ENCODE data around the gene ZNF682. TPM values are rescaled to one million over a fixed set of nuclear protein-coding genes. Genes with fewer than 3 reads are reported as not detected.

ZNF682 gene
- total RNA-seq, 1 experiment from 2014 or later, result not detected

GRCh38 chr19:20028611-20029010 lies 10.7 kb downstream of the ZNF682 start:
- BruUV-seq (replicated peaks), result no TSS peak
- POLR2A ChIA-PET, result no interaction called here
- no peaks in the 10 kb centered on the region for H3K79me2 ChIP-seq (ENCODE audit: insufficient read depth, low read length)
- no peaks in the 10 kb centered on the region for H4K20me1 ChIP-seq (ENCODE audit: insufficient read depth)
- no peak overlapping the region for H3K27ac ChIP-seq (ENCODE audit: low read depth, low read length)
- H3K9ac ChIP-seq (ENCODE audit: low read length), result no peak overlapping the region
- peaks cover 6 to 14% of the 10 kb centered on the region in 2 experiments; a peak in 2 of 4 replicates for H3K9me3 ChIP-seq (ENCODE audit: control insufficient read depth in 1 of 2, insufficient read depth in 1 of 2, low read depth in 1 of 2, low read length in 2 of 2)
- intact Hi-C loops (cut with micrococcal nuclease), result no loop called here
- DNase-seq (ENCODE audit: low read depth, low spot score) (no peak), ATAC-seq (no peak)
- no peaks in the 10 kb centered on the region for H3K4me1 ChIP-seq (ENCODE audit: control insufficient read depth in 1 of 2, insufficient read depth in 2 of 2, low read length in 2 of 2)
- no peaks in the 10 kb centered on the region for H3K27me3 ChIP-seq (ENCODE audit: insufficient read depth, low read length)
- TF ChIP-seq EZH2phosphoT487 (IDR thresholded peaks at IDR 0.05; ENCODE audit: borderline replicate concordance) (no peak), MAX (IDR thresholded peaks at IDR 0.05) (no peak), ELF1 (IDR thresholded peaks at IDR 0.05; ENCODE audit: borderline replicate concordance, low read depth) (no peak), ZNF274 (IDR thresholded peaks at IDR 0.05; ENCODE audit: low read depth, low read length) (no peak), SRF (IDR thresholded peaks at IDR 0.05; ENCODE audit: low read depth) (no peak), CTCF (IDR thresholded peaks at IDR 0.05 in 2 of 3, conservative IDR thresholded peaks at IDR 0.05 in 1 of 3; ENCODE audit: borderline replicate concordance in 1 of 3, insufficient read depth in 1 of 3, low read depth in 2 of 3, low read length in 2 of 3) (no peak), EZH2 (IDR thresholded peaks at IDR 0.05) (no peak), JUND (IDR thresholded peaks at IDR 0.05) (no peak), POLR2AphosphoS5 (IDR thresholded peaks at IDR 0.05; ENCODE audit: low read depth, low read length) (no peak), POLR2A (IDR thresholded peaks at IDR 0.05; ENCODE audit: borderline replicate concordance, extremely low read depth, insufficient read depth, insufficient read length) (no peak), RAD21 (IDR thresholded peaks at IDR 0.05; ENCODE audit: low read depth) (no peak)
- TF ChIP-seq, protein P1, sequence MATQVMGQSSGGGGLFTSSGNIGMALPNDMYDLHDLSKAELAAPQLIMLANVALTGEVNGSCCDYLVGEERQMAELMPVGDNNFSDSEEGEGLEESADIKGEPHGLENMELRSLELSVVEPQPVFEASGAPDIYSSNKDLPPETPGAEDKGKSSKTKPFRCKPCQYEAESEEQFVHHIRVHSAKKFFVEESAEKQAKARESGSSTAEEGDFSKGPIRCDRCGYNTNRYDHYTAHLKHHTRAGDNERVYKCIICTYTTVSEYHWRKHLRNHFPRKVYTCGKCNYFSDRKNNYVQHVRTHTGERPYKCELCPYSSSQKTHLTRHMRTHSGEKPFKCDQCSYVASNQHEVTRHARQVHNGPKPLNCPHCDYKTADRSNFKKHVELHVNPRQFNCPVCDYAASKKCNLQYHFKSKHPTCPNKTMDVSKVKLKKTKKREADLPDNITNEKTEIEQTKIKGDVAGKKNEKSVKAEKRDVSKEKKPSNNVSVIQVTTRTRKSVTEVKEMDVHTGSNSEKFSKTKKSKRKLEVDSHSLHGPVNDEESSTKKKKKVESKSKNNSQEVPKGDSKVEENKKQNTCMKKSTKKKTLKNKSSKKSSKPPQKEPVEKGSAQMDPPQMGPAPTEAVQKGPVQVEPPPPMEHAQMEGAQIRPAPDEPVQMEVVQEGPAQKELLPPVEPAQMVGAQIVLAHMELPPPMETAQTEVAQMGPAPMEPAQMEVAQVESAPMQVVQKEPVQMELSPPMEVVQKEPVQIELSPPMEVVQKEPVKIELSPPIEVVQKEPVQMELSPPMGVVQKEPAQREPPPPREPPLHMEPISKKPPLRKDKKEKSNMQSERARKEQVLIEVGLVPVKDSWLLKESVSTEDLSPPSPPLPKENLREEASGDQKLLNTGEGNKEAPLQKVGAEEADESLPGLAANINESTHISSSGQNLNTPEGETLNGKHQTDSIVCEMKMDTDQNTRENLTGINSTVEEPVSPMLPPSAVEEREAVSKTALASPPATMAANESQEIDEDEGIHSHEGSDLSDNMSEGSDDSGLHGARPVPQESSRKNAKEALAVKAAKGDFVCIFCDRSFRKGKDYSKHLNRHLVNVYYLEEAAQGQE (IDR thresholded peaks at IDR 0.05; ENCODE audit: low read depth), result no peak
- TF ChIP-seq, protein P2, sequence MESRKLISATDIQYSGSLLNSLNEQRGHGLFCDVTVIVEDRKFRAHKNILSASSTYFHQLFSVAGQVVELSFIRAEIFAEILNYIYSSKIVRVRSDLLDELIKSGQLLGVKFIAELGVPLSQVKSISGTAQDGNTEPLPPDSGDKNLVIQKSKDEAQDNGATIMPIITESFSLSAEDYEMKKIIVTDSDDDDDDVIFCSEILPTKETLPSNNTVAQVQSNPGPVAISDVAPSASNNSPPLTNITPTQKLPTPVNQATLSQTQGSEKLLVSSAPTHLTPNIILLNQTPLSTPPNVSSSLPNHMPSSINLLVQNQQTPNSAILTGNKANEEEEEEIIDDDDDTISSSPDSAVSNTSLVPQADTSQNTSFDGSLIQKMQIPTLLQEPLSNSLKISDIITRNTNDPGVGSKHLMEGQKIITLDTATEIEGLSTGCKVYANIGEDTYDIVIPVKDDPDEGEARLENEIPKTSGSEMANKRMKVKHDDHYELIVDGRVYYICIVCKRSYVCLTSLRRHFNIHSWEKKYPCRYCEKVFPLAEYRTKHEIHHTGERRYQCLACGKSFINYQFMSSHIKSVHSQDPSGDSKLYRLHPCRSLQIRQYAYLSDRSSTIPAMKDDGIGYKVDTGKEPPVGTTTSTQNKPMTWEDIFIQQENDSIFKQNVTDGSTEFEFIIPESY (IDR thresholded peaks at IDR 0.05; ENCODE audit: extremely low read depth, insufficient replicate concordance, low read length), result no peak
- TF ChIP-seq, protein P3, sequence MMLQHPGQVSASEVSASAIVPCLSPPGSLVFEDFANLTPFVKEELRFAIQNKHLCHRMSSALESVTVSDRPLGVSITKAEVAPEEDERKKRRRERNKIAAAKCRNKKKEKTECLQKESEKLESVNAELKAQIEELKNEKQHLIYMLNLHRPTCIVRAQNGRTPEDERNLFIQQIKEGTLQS (IDR thresholded peaks at IDR 0.05), result no peak
- no peak overlapping the region for H3K4me2 ChIP-seq (ENCODE audit: low read length)
- RAD21 ChIA-PET (ENCODE audit: low non-redundant PET in 1 of 2, low total read pairs in 2 of 2, uncharacterized antibody in 2 of 2, unreplicated experiment in 2 of 2), result no interaction called here
- no peaks in the 10 kb centered on the region for H3K9me2 ChIP-seq (ENCODE audit: insufficient read depth)
- H3K36me3 ChIP-seq (ENCODE audit: control insufficient read depth in 1 of 2, insufficient read depth in 2 of 2, low read length in 2 of 2), result no peaks in the 10 kb centered on the region
- H3K4me3 ChIP-seq (replicated peaks in 1 of 2; ENCODE audit: low read depth in 1 of 2, low read length in 2 of 2), result no peak overlapping the region
- CTCF ChIA-PET, result no interaction called here
- no peak overlapping the region for H2AFZ ChIP-seq (ENCODE audit: low read depth, low read length, poor library complexity, severe bottlenecking)
